Kidney epithelial cell (primary cell): ENCODE data around the gene DAP. TPM values are rescaled to one million over a fixed set of nuclear protein-coding genes. Genes with fewer than 3 reads are reported as not detected.

Experiments
- DNase-seq: peaks from one replicate; pipeline ENCODE4 v3.0.0-alpha.2; 2010; ENCODE audit warnings: low read depth
- H3K27me3 ChIP-seq: 2 replicates; pipeline ENCODE4 v1.6.0; 2011; ENCODE audit warnings: low read length; ENCODE audit not compliant: control insufficient read depth, insufficient read depth
- H3K36me3 ChIP-seq: 2 replicates; pipeline ENCODE4 v1.5.1; 2011; ENCODE audit warnings: low read length; ENCODE audit not compliant: control insufficient read depth, insufficient read depth
- H3K4me3 ChIP-seq: 2 replicates; pipeline ENCODE4 v1.5.1; 2011; ENCODE audit warnings: low read depth, mild to moderate bottlenecking, control low read depth, low read length
- total RNA-seq: library from RNA; depleted of rRNA; stranded (reverse); fragments of >200 nt; gene quantifications from 2 replicates; pipeline ENCODE4 v1.2.3, GENCODE V29; 2015
- TF ChIP-seq, protein P1 (sequence below): IDR thresholded peaks from 2 replicates; pipeline ENCODE4 v1.5.1; 2011; ENCODE audit warnings: mild to moderate bottlenecking, moderate library complexity, low read length, control low read depth, inconsistent platforms; ENCODE audit not compliant: insufficient read depth, poor library complexity, severe bottlenecking

The DAP gene, protein sequence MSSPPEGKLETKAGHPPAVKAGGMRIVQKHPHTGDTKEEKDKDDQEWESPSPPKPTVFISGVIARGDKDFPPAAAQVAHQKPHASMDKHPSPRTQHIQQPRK
- 77.7 and 89.0 TPM in 2 replicates for total RNA-seq

DNA sequence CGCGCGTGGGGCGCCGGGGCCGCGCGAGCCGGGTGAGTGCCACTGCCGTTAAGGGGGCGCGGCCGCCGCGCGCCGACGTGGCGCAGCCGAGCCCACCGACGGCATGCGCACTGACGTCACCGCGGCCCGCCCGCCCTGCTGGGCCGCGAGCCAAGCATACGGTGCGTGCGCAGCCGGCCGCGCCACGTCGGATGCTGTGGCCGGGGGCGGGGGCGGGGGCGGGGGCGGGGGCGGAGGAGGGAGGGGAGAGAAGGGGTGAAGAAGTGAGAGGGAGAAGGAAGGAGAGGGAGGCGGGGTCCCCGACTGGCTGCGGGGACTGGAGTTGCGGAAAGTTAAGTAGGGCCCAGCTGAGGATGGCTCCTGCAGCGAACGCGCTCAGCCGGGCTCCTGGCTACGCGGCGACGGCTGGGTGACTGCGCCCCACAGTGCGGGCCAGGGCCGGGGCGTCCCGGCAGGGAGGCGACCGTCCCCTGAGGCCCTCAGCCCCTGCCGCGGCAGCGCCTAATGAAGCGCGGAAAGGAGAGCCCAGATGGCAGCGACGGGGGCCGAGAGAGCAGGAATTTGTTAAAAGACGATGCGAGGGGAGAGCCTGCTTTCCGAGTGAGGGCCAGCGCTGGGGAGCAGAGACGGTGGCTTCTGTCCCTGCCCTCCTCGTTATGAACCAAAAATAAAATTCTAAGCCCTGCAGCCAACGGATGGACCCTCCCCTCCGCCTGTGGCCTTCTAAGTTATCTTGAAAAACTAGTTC lies at the start of gene DAP:
DAP (minus strand) TSS at position 50 of the 748 bp plus-strand sequence. CDS start 166 bp downstream, outside the sequence.
- DNase-seq: peak; percentile 34
- H3K27me3 ChIP-seq: no peaks in the 10 kb centered on the region
- TF ChIP-seq, protein P1, sequence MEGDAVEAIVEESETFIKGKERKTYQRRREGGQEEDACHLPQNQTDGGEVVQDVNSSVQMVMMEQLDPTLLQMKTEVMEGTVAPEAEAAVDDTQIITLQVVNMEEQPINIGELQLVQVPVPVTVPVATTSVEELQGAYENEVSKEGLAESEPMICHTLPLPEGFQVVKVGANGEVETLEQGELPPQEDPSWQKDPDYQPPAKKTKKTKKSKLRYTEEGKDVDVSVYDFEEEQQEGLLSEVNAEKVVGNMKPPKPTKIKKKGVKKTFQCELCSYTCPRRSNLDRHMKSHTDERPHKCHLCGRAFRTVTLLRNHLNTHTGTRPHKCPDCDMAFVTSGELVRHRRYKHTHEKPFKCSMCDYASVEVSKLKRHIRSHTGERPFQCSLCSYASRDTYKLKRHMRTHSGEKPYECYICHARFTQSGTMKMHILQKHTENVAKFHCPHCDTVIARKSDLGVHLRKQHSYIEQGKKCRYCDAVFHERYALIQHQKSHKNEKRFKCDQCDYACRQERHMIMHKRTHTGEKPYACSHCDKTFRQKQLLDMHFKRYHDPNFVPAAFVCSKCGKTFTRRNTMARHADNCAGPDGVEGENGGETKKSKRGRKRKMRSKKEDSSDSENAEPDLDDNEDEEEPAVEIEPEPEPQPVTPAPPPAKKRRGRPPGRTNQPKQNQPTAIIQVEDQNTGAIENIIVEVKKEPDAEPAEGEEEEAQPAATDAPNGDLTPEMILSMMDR: no peak
- H3K36me3 ChIP-seq: no peaks in the 10 kb centered on the region
- peak within 1 kb of the TSS; percentile 60 for H3K4me3 ChIP-seq

DNA sequence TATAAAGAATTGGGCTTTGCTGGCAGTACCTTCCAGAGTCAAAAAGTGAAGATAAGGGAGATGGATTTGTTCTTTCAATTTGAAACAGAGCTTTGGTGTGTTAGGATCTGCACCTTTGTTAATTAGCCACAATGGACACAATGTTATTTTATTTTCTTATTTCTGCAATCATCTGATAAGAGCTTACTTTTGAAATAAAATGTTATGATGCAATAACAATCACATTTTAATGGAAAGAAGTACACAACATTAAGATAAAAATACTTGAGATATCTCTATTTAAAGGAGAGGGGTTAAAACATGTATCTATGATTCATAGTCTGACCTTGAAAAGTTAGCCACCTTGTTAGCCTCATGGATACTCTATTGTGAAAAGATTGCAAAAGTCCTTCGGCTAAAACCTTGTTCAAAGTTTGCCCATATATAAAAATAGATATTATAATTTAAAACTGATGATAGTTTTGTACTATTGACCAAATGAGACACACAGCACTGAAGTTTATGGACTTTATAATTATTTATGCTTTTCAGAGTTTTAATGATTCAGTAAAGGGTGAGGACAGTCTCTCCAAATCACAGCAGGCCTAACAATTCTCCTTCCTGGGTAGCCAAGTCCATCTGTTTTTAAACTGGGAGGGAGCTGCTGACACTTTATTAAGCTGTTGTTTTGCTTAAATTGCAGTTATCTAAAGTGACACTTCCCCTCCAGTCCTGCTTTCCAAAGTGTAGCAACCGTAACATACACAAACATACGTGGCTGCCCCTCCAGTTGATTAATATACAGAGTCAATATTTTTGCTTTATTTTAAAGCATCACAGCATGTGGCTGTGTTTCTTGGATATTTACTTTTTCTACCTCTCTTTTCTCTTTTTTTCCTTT lies 47.6 kb upstream of the DAP start:
- H3K27me3 ChIP-seq: no peaks in the 10 kb centered on the region
- TF ChIP-seq, protein P1: no peak
- no peaks in the 10 kb centered on the region for H3K36me3 ChIP-seq
- no peak overlapping the region for H3K4me3 ChIP-seq
- no peak for DNase-seq

DNA sequence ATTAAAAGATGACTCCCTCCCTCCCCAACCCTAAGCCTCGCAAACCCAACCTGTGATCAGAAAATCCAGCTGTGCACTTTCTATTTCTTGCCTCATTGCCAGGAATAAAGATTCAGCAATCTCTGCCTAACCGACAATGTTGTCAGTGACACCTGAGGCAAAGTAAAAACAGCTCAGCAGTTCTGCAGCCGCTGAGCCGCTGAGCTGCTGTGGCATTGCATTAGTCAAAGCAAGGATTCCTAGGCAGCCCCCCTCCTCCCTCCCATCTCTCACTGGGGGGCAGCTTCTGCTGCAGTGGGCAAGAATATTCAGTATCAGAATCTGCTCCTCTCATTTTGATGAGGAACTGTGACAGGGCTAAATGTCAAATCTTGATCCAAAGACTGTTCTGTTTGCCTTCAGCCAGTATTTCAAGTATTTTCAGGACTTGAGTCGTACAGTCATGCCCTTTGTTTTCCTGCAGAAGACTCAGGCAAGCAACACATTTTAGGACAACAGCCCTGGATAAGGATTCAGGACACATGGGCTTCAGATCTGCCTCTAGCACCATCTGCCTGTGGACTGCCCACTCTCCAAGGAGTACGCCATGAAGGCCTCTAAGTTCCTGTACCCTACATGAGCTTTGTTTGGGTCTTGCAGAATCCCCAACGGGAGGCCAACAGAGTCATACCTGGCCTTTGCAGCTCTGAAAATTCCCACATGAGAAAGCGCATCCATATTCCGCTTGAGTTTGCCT lies 41.1 kb upstream of the DAP start:
- H3K27me3 ChIP-seq: no peaks in the 10 kb centered on the region
- TF ChIP-seq, protein P1: no peak
- H3K36me3 ChIP-seq: no peaks in the 10 kb centered on the region
- no peak overlapping the region for H3K4me3 ChIP-seq
- no peak for DNase-seq

DNA sequence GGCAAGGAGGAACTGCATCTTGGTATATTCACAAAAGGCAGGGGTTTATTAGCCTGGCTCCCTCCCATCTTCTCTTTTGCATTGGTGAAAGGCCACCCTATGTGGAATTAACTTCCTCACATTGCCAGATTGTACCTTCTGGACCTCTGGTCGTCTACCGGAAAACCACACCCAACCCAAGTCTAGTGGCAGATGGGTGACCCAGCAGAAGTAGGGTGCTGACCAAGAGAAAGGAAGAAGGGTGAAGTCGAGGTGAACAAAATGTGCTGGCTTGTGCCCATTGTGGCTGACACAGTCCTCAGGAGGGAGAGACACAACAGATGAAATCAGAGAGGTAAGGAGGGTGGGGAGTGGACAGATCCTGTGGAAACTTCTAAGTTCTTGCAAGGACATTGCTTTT lies 39.8 kb upstream of the DAP start:
- Histone ChIP-seq H3K4me3 (no peak overlapping the region), H3K36me3 (no peaks in the 10 kb centered on the region), H3K27me3 (no peaks in the 10 kb centered on the region)
- TF ChIP-seq, protein P1: no peak
- no peak for DNase-seq

DNA sequence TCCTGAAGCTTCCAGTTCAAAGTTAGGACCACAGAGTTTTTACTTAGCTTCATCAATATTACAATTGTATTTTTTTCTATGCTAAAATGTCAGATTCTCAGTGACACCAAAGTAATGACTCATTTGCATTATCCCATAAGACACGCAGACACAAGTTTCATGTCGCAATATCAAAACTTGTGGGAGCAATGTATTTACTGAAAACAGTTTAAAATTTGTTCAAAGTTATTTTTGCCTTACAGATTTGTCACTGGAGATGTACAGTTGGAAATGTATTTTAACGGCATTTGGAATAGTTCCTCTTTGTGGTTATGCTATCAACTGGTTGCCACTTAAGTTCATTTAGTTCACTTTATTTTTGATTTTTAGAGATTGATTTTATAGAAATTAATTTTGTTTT lies 36.2 kb upstream of the DAP start:
- H3K4me3 ChIP-seq: no peak overlapping the region
- H3K36me3 ChIP-seq: no peaks in the 10 kb centered on the region
- TF ChIP-seq, protein P1: no peak
- H3K27me3 ChIP-seq: no peaks in the 10 kb centered on the region
- DNase-seq: no peak
